HG03354 (cell line): ENCODE results near the gene CTNNBIP1.

Experiments
- ATAC-seq: cut with Tn5 transposase; IDR thresholded peaks from one replicate; pipeline ENCODE4 v1.9.1; 2021; ENCODE audit warnings: mild to moderate bottlenecking; ENCODE audit not compliant: unreplicated experiment, poor library complexity, severe bottlenecking

CTNNBIP1 gene

DNA sequence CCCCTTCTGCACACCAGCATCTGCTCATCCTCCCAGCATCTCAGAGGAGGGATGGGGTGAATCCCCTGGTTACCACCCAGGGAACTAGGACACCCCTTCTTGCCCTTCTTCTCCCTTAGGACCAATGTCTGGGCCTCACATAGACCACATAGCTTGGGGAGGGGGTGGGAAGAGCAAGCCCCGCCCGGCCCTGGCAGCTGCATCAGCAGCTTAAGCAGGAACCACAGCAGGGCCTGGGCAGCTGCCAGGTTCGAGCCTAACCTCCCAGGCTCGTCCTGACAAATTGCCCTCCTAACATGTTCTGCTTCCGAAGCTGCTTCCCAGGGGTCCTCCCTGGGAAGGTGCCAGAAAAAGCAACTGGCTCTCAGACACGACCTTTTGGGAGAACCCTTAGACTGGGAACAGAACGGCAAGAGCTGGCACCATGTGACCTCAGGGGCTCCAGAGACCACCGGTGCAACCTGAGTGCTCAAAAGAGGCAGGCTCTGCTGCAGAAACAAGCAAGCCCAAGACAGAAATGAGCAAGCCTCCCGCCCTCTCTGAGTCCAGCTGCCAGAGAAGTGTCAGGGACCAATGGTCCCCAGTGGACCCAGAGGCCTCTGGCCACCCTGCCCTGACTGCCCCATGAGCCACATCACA is 67.9 kb downstream of the CTNNBIP1 start:
- no peak for ATAC-seq

DNA sequence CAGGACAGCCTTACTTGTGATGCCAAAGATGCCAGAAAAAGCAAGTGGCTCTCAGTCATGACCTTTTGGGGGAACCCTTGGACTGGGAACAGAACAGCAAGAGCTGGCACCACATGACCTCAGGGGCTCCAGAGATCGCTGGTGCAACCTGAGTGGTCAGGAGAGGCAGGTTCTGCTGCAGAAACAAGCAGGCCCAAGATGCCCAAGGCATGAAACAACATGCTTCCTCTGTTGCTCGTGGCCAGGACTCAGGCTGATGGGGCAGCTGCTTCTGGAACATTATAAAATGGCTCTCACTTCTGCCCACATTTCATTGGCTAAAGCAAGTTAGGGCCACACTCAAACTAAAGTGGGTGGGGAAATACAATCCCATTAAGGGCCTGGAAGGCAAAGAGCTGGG is 68.6 kb downstream of the CTNNBIP1 start:
- no peak for ATAC-seq

DNA sequence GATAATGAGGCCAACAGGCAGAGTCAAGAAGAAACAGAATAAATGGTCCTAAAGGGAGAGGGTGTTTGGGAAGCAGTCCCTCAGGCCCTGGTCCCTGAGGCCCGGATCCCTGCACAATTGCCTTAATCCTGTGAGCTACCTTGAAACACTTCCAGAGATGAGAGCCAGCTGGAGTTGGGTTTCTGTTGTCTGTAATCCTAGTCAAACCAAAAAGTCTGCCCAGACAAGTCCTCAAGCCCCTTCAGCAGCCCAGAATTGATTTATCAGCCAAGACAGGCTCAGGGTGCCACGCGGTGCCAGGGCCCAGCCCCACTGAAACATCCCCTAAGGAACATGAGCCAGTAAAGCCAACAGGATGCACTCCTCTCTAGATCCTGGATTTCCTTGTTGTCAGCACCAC is 69.9 kb downstream of the CTNNBIP1 start:
- ATAC-seq, result no peak

DNA sequence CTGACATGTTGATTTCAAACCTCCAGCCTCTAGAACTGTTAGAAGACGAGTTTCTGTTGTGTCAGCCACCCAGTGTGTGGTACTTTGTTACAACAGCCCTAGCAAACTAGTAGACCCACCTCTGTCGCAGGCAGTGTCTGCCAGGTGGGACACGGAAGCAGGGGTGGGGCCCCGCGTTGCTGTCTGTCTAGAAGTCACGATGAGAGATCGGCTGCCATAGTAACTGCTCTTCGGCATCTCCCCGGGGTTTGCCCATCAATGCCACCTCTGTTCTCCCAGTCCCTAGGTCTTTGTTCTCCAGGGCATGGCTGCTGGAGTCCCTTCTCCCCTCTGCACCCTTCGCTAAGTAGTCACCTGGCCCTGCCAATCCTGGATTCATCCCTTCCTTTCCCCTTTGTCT is 71.1 kb downstream of the CTNNBIP1 start:
- ATAC-seq, result no peak

DNA sequence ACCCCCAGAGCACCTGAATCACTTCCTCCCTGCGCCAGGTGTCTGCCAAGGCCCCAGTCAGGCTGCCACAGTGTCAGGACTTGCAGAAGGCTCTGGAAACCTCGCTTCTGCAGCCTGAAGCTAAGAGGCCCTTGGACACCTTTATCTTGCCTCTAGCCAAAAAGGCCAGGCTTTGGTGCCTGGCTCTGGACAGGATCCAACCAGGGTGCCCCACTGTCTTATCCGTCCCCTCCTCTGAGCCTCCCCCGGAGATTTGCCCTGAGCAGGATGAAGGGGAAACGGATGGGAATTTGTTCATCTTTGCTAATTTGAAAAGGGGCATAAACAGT is 73.5 kb downstream of the CTNNBIP1 start:
- no peak for ATAC-seq

DNA sequence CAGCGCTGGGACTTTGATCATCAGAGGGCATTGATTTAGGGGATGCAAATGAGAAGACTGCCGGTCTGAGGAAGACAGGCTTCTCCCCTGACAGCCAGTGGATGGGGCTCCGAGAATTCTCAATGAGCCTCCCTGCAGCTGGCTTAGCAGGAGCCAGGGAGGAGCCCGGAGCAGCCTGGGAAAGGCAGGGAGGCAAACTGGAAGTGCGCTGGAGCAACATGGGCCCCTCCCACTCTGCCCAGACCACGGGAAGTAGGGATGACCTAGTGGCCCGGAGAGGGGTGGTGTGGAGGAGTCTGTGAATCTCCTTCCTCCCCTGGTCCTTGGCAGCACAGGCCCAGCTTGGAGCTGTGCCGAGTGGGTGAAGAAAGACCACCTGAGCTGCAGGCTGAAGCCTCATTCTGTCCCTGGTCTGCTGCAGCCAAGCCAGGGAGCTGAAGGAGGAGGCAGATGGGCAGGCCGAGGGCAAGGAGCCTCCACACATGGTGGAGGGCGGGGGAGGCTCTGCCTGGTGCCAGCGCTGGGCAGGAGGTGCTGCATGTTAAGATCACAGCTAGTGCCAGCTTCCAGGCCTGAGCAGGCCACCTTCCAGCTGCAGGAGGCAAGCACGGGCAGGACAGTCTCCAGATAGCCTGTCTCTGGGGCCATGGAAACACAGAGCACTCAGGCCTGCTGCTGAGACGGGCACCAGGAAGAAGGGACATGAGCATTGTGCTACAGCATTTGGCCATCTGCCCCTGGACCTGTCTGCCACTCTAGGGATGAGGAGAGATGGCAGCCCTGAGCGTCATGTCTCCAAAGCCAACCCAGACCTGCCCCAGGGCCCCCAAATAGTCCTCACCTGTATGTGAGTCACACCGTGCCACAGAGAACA is 74.1 kb downstream of the CTNNBIP1 start:
- ATAC-seq, result no peak

DNA sequence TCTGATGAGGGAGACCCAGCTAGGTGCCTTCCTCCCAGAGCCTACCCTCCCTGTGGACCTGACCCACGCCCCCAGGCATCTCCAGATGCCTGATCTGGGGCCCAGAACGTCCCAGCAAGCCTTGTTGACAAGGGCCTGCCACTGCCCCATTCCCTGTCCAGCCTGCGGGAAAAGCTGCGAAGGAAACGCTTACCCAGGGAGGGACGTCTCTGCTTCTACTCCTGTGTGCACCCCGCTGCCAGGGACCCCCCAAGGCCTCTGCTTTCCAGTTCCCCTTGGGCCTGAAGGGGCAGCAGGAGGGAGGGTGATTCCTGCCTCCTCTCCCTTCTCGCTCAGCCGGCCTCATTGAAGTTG is 74.7 kb downstream of the CTNNBIP1 start:
- no peak for ATAC-seq

DNA sequence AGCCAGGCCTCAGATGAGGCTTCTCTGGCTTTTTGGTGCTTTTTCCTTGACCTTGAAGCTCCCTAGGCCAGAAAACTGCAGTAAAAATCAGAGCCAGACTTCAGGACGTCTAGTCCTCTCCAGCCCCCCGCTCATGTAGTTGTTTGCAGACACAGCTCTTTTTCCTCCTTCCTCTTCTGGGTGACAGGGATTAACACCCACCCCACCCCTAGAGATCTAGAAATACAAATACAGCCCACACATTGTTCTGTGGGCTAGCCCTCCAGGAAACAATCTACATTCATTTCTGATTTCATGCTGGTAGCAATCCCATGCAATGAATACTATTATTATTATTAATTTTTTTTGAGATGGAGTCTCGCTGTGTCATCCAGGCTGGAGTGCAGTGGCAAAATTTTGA is 76.4 kb downstream of the CTNNBIP1 start:
- ATAC-seq, result no peak

DNA sequence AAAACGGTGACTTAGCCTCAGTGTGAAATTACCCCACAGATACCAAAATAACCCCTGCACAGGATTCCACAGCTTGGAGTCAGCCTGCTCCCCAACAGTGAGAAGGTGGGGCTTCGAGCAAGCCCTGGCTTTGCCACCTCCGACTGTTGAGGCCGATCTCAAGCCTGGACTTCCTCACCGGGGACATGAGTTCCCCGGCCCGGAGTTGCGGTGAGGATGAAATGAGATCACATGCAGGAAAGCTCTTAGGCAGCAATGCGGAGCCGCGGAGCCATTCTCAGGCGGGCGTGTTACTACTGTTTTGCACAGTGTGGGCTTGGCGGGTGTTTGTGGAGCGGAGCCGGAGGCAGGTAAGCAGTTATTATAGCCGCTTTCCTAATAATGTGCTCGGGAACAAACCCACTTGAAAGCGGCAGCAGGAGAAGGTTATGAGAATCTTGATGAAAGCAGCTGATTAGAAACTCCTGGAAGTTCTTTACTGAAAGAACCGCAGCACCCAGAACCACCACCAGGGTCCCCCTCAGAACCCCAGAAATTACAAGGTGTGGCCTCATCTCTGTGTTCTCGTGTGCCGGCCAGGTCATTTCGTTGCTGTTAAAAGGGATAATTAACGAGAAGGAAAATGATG is 82.4 kb downstream of the CTNNBIP1 start:
- no peak for ATAC-seq

DNA sequence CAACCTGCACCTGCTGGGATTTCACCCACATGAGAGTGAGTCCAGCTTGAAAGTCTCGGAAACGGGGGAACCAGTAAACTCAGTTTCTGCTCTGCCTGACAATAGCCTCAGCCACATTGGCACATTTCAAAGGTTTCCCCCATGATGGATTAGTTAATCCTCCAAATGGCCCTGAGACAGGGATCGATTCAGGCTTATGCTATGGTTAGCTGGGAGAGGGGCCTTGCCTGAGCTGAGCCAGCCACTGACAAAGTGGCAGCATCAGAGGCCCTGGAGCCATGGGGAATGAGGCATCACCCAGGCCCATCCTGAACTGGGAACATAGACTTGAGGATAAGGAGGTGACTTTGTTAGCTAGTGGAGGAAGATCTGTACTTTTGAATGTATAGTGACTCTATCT is 83.5 kb downstream of the CTNNBIP1 start:
- no peak for ATAC-seq

DNA sequence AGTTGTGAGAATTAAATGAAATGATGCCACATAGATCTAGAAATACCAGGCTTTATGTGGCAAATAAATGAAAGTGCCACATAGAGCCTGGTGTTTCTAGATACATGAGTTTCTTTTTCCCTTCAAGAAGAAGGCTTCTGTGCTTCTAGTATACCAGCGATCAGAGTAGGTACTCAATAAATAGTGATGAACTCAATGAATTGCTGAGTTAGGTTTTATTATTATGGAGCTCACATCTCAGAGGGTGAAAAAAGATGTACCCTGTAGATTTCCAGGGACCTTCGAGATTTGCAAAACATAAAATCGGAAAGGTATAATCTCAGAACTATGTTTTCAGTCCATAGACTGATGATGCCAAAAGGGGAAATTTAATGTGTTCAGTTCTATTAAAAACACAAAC is 84.0 kb downstream of the CTNNBIP1 start:
- ATAC-seq, result no peak

DNA sequence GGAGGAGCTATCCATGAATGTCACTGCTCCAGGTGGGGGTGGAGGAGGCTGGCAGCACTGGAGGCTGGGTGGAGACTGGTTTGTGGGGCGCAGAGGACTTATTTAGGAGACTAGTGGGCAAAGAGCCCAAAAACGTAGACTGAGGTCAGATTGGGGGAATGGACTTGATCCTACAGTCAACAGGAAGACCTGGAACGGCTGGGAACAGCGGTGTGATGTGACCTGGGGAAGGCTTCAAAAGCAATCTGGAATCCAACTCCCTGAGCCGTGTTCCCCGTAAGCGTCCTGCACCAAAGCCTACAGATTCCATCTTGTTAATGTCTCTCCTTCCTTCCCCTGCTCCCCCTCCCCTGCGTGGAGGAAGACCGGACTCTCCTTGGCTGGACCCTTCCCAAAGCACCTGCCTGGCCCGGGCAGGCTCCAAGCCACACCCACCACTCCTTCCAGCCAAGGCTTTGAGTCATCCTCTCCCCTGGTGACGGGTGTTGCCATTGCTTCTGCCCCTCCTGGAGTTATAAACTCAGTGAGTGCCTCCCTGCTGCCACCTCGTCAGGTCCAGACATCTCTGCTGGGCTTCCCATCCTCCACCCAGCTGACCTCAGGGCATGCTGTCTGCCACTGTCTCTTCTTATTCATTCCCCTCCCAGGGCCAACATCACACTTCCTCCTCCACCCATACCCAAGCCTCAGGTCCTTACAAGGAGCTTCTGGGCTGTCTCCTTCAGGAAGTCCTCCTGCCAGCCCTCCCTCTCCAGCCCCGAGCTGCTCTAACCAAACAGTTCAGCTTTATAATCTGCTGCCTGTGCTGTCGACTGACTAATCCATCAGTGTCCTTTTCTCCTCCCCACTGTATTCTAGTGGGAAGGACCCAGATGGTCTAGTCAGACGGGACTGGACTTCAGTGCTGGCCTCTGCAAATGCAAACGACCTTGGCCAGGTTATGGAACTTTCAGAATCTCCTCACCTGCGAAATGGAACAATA is 84.7 kb downstream of the CTNNBIP1 start:
- ATAC-seq, result no peak

DNA sequence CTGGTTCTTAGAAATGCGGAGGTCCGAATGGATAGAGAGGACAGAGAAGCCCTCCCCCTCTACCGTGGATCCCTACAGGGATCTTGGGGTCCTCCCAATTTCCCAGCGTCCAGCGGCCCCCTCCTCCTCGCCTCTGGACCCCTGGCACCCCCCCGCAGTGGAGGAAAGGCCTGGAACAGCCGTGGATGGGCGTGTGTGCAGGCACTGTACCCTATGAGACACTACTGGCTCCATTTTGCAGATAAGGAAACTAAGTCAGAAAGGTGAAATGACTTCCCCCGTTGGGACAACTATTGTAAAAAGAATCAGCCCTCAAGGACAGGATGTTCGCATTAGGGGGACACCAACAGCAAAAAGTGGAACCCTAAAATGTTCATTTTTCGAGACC is 85.4 kb downstream of the CTNNBIP1 start:
- ATAC-seq, result no peak

DNA sequence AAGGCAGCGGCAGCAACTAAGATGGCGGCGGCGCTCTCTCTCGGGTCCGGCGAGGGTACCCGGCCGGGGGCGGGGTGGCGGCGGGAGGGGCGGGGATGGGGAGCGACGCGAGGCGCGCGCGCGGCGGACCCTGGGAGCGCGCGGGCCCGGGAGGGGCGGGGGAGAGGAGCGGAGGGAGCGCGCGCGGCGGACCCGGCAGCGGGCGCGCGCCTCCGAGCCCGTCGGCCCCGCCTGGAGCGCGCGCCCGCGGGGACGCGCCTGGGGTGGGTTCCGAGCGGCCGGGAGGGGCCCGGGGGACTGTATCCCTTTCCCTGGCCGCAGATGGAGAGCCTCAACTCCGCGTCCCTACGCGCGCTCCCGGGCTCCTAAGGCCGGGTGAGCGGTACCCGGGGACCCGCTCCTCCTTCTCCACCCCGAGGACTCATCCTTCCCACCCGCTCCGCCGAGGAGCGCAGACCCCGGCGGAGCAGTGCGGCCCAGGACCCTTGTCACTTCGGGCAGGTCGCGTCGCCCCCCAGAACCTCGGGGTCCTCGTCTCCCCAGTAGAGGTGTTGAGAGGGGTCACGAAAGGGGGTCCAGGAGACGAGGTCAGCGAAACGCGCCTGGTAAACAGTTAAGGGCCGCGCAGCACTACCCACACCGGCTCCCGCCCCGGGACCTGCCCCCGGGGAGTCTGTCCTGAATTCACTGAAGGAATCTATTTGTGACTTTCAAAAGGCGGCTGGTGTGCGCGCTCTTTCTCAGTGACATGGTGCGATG is 85.9 kb downstream of the CTNNBIP1 start, which contains the start of gene CLSTN1:
Gene CLSTN1 (minus strand): TSS at position 23 of the 759 bp plus-strand sequence. CDS start 232 bp downstream, outside the sequence.
- peak; percentile 71 for ATAC-seq

DNA sequence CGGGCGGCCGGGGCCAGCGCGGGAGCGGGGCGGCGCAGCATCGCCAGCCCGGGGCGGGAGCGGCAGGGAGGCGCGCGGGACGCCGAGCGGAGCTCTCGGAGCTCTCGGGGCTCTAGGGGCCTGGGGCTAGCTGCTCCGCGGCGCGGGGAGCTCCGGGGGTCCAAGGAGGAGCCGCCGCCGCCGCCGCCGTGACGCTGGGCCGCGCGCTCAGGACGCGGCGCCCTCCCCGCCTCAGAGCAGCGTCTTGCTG is 86.5 kb downstream of the CTNNBIP1 start:
- peak; percentile 27 for ATAC-seq

DNA sequence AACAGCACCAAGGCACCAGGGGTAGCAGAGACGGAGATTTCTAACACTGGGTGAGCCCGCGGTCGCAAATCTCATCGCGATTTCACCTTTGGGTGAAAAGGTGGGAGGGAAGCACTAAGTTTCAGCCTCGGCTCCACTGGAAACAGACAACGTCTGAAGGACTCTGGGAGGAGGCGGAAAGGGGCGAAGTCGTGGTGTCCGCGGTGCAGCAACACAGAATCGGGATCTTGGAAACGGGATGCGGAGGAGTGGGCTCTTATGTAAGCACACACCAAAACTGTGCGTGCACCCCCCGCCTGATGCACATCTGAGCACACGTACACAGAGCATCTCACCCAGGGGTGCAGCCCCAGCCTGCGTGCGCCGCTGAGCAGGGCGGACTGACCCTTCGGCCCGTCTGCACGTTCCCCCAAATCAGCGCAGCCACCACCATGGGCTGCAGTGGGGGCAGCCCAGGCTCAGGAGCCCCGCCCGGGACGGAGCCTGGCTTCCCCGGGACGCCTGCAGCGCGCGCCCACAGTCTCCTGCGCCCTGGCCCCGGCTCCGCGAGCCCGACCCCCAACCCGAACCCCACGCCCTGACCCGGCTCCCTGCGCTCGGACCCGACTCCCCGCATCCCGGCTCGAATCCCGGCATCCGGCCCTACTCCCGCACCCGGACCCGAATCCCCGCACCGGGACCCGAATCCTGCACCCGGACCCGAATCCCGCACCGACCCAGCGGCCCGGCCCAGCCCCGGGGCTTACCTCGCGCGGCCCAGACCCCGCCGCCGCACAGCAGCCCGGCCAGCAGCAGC is 87.0 kb downstream of the CTNNBIP1 start:
- ATAC-seq, result no peak

DNA sequence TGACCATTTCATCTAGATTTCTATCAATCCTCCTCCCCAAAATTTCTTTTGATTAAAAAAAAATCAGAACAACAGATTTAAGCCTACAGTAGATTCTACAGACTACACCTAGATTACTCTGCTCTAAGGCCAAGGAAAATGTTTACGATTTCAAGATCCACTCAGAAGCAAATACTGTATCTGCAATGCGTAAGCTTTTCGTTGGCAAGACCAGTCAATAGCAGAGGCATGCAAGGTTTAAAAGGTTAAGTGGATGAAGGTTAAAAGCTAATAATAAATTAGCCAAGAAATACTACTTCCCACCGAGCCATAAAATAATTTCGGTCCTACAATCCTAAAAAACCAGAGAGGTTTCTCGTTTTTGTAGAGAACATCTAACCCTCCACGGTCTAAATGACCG is 87.6 kb downstream of the CTNNBIP1 start:
- ATAC-seq, result no peak

DNA sequence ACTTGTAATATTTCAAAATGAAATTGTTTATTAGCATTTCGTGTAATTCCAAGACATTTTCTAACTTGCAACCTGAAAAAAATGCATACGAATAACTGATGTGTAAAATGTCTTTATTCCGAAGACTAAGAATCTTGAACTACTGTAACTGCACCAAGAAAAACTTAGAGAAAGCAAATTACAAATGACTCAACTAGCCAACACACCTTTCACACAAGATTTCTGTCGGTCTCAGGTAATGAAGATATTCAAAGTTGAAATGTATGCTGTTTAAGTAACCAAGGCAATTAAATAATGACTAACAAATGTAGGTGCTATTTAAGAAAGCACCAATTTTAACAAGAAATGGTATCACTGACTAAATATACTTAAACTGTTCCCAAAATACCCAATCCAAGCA is 88.4 kb downstream of the CTNNBIP1 start:
- no peak for ATAC-seq

DNA sequence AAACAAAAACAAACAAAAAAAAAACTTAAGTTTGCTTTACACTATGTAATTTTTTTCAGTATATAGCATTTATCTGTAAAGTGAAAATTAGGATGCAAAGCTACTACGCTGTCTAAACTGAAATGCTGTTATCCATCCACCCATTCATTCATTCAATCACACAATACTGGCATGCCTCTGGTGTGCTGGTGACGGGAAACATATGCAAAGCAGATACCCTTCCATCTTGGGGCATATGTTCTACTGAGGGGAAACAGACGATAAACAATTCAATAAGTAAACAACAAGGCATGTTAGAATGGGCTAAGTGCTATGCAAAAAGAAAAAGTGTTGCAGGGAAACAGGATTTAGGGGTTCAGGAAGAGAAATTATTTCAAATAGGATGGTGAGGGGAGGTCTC is 89.5 kb downstream of the CTNNBIP1 start:
- ATAC-seq, result no peak
